HG02973 (cell line): ENCODE measurements around the gene FRRS1.

Source experiments
- ATAC-seq: cut with Tn5 transposase; IDR thresholded peaks from one replicate; pipeline ENCODE4 v1.9.1; 2021; ENCODE audit warnings: moderate library complexity; ENCODE audit not compliant: unreplicated experiment

Gene FRRS1

GRCh38 chr1:99737016-99737415, 29.4 kb downstream of the FRRS1 start:
- no peak for ATAC-seq

- ATAC-seq, result no peak
Measured at GRCh38 chr1:99735852-99736251, 30.6 kb downstream of the FRRS1 start.

GRCh38 chr1:99731384-99731783, 35.1 kb downstream of the FRRS1 start:
- ATAC-seq, result no peak

- ATAC-seq, result peak; percentile 76
Measured at GRCh38 chr1:99728494-99729235, 37.8 kb downstream of the FRRS1 start.

GRCh38 chr1:99727575-99728185, 38.8 kb downstream of the FRRS1 start:
- no peak for ATAC-seq

- ATAC-seq, result no peak
Measured at GRCh38 chr1:99726818-99727217, 39.6 kb downstream of the FRRS1 start.

- ATAC-seq, result no peak
Measured at GRCh38 chr1:99726407-99726806, 40.0 kb downstream of the FRRS1 start.

GRCh38 chr1:99725996-99726395, 40.4 kb downstream of the FRRS1 start:
- no peak for ATAC-seq

GRCh38 chr1:99723251-99723650, 43.2 kb downstream of the FRRS1 start:
- ATAC-seq, result no peak

- no peak for ATAC-seq
Measured at GRCh38 chr1:99717005-99717404, 49.4 kb downstream of the FRRS1 start.

GRCh38 chr1:99713006-99713405, 53.4 kb downstream of the FRRS1 start:
- no peak for ATAC-seq

- no peak for ATAC-seq
Measured at GRCh38 chr1:99710994-99711393, 55.4 kb downstream of the FRRS1 start.

- ATAC-seq, result peak; percentile 73
Measured at GRCh38 chr1:99707535-99708142, 58.8 kb downstream of the FRRS1 start.

GRCh38 chr1:99705385-99705784, 61.0 kb downstream of the FRRS1 start:
- ATAC-seq, result no peak

- ATAC-seq, result no peak
Measured at GRCh38 chr1:99704356-99704816, 62.0 kb downstream of the FRRS1 start.

- ATAC-seq, result no peak
Measured at GRCh38 chr1:99702221-99702620, 64.2 kb downstream of the FRRS1 start.

- no peak for ATAC-seq
Measured at GRCh38 chr1:99700020-99700419, 66.4 kb downstream of the FRRS1 start.

GRCh38 chr1:99697580-99697979, 68.9 kb downstream of the FRRS1 start:
- ATAC-seq, result no peak

GRCh38 chr1:99696616-99697015, 69.8 kb downstream of the FRRS1 start:
- no peak for ATAC-seq

- ATAC-seq, result no peak
Measured at GRCh38 chr1:99691175-99691574, 75.3 kb downstream of the FRRS1 start.

GRCh38 chr1:99685516-99686180, 80.8 kb downstream of the FRRS1 start:
- ATAC-seq, result peak; percentile 82
